Measurements from ENCODE around the gene ACTG1. TPM values are rescaled to one million over a fixed set of nuclear protein-coding genes. Genes with fewer than 3 reads are reported as not detected.

The ACTG1 gene
- total and polyA plus RNA-seq, 2 of the 13 experiments (the other 11 are each of a cell fraction or from before 2014, with no cell fraction given): 973 to 1,138 TPM

DNA sequence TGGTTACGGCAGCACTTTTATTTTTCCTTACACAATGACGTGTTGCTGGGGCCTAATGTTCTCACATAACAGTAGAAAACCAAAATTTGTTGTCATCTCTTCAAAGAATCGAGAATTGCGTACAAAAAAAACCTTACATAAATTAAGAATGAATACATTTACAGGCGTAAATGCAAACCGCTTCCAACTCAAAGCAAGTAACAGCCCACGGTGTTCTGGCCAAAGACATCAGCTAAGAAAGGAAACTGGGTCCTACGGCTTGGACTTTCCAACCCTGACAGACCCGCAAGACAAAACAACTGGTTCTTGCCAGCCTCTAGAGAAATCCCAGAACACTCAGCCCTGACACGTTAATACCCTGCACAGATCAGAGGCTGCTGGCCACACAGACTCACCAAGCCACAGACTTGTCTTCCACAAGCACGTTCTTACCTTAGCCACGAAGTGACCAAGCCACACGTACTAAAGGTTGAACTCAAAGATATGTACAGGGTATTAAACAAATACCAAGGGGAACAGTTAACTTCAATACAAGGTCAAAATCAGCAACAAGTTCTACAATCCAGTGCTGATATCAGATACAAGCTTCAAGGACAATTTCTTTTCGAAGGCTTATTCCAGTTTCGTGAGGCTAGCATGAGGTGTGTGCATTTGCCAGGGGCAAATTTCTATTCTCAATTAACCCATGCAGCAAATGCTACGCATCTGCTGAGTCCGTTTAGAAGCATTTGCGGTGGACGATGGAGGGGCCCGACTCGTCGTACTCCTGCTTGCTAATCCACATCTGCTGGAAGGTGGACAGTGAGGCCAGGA is 2.4 kb downstream of the ACTG1 start (continued):
- no peak for TF ChIP-seq ZNF296 (CRISPR knock-in tag; conservative IDR thresholded peaks at IDR 0.05)
- TF ChIP-seq KLF6 (CRISPR knock-in tag; IDR thresholded peaks at IDR 0.05): no peak
- TF ChIP-seq MEIS1 (CRISPR knock-in tag; IDR thresholded peaks at IDR 0.05; ENCODE audit: borderline replicate concordance): no peak
- TF ChIP-seq, protein P1, sequence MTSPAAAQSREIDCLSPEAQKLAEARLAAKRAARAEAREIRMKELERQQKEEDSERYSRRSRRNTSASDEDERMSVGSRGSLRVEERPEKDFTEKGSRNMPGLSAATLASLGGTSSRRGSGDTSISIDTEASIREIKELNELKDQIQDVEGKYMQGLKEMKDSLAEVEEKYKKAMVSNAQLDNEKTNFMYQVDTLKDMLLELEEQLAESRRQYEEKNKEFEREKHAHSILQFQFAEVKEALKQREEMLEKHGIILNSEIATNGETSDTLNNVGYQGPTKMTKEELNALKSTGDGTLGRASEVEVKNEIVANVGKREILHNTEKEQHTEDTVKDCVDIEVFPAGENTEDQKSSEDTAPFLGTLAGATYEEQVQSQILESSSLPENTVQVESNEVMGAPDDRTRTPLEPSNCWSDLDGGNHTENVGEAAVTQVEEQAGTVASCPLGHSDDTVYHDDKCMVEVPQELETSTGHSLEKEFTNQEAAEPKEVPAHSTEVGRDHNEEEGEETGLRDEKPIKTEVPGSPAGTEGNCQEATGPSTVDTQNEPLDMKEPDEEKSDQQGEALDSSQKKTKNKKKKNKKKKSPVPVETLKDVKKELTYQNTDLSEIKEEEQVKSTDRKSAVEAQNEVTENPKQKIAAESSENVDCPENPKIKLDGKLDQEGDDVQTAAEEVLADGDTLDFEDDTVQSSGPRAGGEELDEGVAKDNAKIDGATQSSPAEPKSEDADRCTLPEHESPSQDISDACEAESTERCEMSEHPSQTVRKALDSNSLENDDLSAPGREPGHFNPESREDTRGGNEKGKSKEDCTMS (CRISPR knock-in tag; conservative IDR thresholded peaks at IDR 0.05): no peak
- TF ChIP-seq NR2F1 (CRISPR knock-in tag; IDR thresholded peaks at IDR 0.05): 0 out of 4 replicates have a peak, but pooled peaks of 1 of the 2 experiments have one; percentile 13
- TF ChIP-seq, protein P2, sequence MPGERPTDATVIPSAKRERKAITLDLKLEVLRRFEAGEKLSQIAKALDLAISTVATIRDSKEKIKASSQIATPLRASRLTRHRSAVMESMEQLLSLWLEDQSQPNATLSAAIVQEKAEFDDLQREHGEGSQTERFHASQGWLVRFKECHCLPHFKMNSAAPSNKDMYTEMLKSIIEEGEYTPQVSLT (CRISPR knock-in tag; IDR thresholded peaks at IDR 0.05; ENCODE audit: borderline replicate concordance, low read depth): no peak
- TF ChIP-seq ZNF883 (CRISPR knock-in tag; IDR thresholded peaks at IDR 0.05; ENCODE audit: not compliant biosample characterization): no peak
- TF ChIP-seq TCF12 (IDR thresholded peaks at IDR 0.05): no peak
- TF ChIP-seq TCF12 (CRISPR knock-in tag; IDR thresholded peaks at IDR 0.05): no peak; the same call in 1 of the 2 replicates
- no peak for TF ChIP-seq RBM39 (IDR thresholded peaks at IDR 0.05; ENCODE audit: low read depth, low read length, poor library complexity, severe bottlenecking)
- TF ChIP-seq, protein P3, sequence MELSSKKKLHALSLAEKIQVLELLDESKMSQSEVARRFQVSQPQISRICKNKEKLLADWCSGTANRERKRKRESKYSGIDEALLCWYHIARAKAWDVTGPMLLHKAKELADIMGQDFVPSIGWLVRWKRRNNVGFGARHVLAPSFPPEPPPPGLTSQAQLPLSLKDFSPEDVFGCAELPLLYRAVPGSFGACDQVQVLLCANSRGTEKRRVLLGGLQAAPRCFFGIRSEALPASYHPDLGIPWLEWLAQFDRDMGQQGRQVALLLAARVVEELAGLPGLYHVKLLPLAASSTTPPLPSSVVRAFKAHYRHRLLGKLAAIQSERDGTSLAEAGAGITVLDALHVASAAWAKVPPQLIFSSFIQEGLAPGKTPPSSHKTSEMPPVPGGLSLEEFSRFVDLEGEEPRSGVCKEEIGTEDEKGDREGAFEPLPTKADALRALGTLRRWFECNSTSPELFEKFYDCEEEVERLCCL (CRISPR knock-in tag; IDR thresholded peaks at IDR 0.05; ENCODE audit: borderline replicate concordance): no peak
- TF ChIP-seq ZNF562 (CRISPR knock-in tag; IDR thresholded peaks at IDR 0.05; ENCODE audit: borderline replicate concordance): no peak
- TF ChIP-seq, protein P4, sequence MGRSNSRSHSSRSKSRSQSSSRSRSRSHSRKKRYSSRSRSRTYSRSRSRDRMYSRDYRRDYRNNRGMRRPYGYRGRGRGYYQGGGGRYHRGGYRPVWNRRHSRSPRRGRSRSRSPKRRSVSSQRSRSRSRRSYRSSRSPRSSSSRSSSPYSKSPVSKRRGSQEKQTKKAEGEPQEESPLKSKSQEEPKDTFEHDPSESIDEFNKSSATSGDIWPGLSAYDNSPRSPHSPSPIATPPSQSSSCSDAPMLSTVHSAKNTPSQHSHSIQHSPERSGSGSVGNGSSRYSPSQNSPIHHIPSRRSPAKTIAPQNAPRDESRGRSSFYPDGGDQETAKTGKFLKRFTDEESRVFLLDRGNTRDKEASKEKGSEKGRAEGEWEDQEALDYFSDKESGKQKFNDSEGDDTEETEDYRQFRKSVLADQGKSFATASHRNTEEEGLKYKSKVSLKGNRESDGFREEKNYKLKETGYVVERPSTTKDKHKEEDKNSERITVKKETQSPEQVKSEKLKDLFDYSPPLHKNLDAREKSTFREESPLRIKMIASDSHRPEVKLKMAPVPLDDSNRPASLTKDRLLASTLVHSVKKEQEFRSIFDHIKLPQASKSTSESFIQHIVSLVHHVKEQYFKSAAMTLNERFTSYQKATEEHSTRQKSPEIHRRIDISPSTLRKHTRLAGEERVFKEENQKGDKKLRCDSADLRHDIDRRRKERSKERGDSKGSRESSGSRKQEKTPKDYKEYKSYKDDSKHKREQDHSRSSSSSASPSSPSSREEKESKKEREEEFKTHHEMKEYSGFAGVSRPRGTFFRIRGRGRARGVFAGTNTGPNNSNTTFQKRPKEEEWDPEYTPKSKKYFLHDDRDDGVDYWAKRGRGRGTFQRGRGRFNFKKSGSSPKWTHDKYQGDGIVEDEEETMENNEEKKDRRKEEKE (IDR thresholded peaks at IDR 0.05): no peak
- no peak for TF ChIP-seq FOXA1 (IDR thresholded peaks at IDR 0.05)
- TF ChIP-seq FOXA1 (CRISPR knock-in tag; IDR thresholded peaks at IDR 0.05): no peak
- TF ChIP-seq DNMT3B (CRISPR knock-in tag; conservative IDR thresholded peaks at IDR 0.05): 0 out of 2 replicates have a peak, but pooled peaks have one; percentile 1
- no peak for TF ChIP-seq ZNF282 (IDR thresholded peaks at IDR 0.05; ENCODE audit: partially characterized antibody)
- TF ChIP-seq HOXA9 (CRISPR knock-in tag; IDR thresholded peaks at IDR 0.05; ENCODE audit: borderline replicate concordance): no peak
- TF ChIP-seq EED (CRISPR knock-in tag; IDR thresholded peaks at IDR 0.05): no peak
- TF ChIP-seq, protein P5, sequence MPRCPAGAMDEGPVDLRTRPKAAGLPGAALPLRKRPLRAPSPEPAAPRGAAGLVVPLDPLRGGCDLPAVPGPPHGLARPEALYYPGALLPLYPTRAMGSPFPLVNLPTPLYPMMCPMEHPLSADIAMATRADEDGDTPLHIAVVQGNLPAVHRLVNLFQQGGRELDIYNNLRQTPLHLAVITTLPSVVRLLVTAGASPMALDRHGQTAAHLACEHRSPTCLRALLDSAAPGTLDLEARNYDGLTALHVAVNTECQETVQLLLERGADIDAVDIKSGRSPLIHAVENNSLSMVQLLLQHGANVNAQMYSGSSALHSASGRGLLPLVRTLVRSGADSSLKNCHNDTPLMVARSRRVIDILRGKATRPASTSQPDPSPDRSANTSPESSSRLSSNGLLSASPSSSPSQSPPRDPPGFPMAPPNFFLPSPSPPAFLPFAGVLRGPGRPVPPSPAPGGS (CRISPR knock-in tag; IDR thresholded peaks at IDR 0.05): no peak
- TF ChIP-seq HDAC2 (CRISPR knock-in tag; IDR thresholded peaks at IDR 0.05): no peak
- TF ChIP-seq ZNF644 (CRISPR knock-in tag; IDR thresholded peaks at IDR 0.05; ENCODE audit: low read depth): no peak
